Glutamatergic neuron (in vitro differentiated cells): ENCODE measurements around the gene SPATA17. TPM values are rescaled to one million over a fixed set of nuclear protein-coding genes. Genes with fewer than 3 reads are reported as not detected.

Experiments used
- DNase-seq: peaks from one replicate; pipeline ENCODE4 v3.0.0; 2022
- H3K27ac Mint-ChIP-seq: one replicate; pipeline ENCODE4 v1.8.0; 2020; ENCODE audit warnings: mild to moderate bottlenecking, mixed read lengths, inconsistent platforms; ENCODE audit not compliant: unreplicated experiment
- H3K27me3 Mint-ChIP-seq: one replicate; pipeline ENCODE4 v1.8.0; 2020; ENCODE audit warnings: mild to moderate bottlenecking, moderate library complexity, mixed read lengths, inconsistent platforms; ENCODE audit not compliant: unreplicated experiment
- H3K36me3 Mint-ChIP-seq: one replicate; pipeline ENCODE4 v1.8.0; 2020; ENCODE audit warnings: mild to moderate bottlenecking, mixed read lengths, inconsistent platforms; ENCODE audit not compliant: unreplicated experiment
- H3K4me1 Mint-ChIP-seq: one replicate; pipeline ENCODE4 v1.8.0; 2020; ENCODE audit warnings: mild to moderate bottlenecking, low read depth, mixed read lengths, inconsistent platforms; ENCODE audit not compliant: unreplicated experiment
- H3K4me3 Mint-ChIP-seq: one replicate; pipeline ENCODE4 v1.8.0; 2020; ENCODE audit warnings: mild to moderate bottlenecking, mixed read lengths, inconsistent platforms; ENCODE audit not compliant: unreplicated experiment
- H3K9me3 Mint-ChIP-seq: one replicate; pipeline ENCODE4 v1.8.0; 2020; ENCODE audit warnings: mild to moderate bottlenecking, moderate library complexity, mixed read lengths, inconsistent platforms; ENCODE audit not compliant: unreplicated experiment
- CTCF ChIP-seq: fragments of 200-600 bp; sonication (generic); IDR thresholded peaks from one replicate; pipeline ENCODE4 v1.5.0; 2021; ENCODE audit not compliant: partially characterized antibody, unreplicated experiment
- total RNA-seq: library from RNA; stranded (reverse); fragmentation: NEBNext Ultra II Directional; extraction: Animal tissue kit (Norgen Biotek cat#: 25700); gene quantifications from one replicate; pipeline ENCODE4 v1.2.1, GENCODE V29; 2021; ENCODE audit not compliant: unreplicated experiment

SPATA17 gene
- total RNA-seq, 1 donor from 2014 or later = 0.78 TPM

GRCh38 chr1:217721692-217722091 lies 90.5 kb downstream of the SPATA17 start:
- Mint-ChIP-seq H3K27ac (no peak overlapping the region), H3K9me3 (no peaks in the 10 kb centered on the region), H3K4me3 (no peak overlapping the region), H3K27me3 (no peaks in the 10 kb centered on the region), H3K4me1 (no peaks in the 10 kb centered on the region), H3K36me3 (no peaks in the 10 kb centered on the region)
- no peak for TF ChIP-seq CTCF
- no peak for DNase-seq

- no peaks in the 10 kb centered on the region for H3K36me3 Mint-ChIP-seq
- H3K4me3 Mint-ChIP-seq = no peak overlapping the region
- H3K27me3 Mint-ChIP-seq = no peaks in the 10 kb centered on the region
- H3K4me1 Mint-ChIP-seq = no peaks in the 10 kb centered on the region
- no peak overlapping the region for H3K27ac Mint-ChIP-seq
- H3K9me3 Mint-ChIP-seq = no peaks in the 10 kb centered on the region
- TF ChIP-seq CTCF = no peak
- no peak for DNase-seq
These were observed 103.8 kb downstream of the SPATA17 start for GRCh38 chr1:217734973-217735372.

- Mint-ChIP-seq H3K27me3 (no peaks in the 10 kb centered on the region), H3K27ac (no peak overlapping the region), H3K36me3 (no peaks in the 10 kb centered on the region), H3K4me1 (no peaks in the 10 kb centered on the region), H3K9me3 (no peaks in the 10 kb centered on the region), H3K4me3 (no peak overlapping the region)
- no peak for DNase-seq
- peak; percentile 89 for TF ChIP-seq CTCF
These were observed 116.1 kb downstream of the SPATA17 start for GRCh38 chr1:217747156-217747769.

GRCh38 chr1:217769768-217770167 lies 138.6 kb downstream of the SPATA17 start:
- no peaks in the 10 kb centered on the region for H3K27me3 Mint-ChIP-seq
- TF ChIP-seq CTCF = no peak
- no peaks in the 10 kb centered on the region for H3K9me3 Mint-ChIP-seq
- peaks cover 2% of the 10 kb centered on the region for H3K4me1 Mint-ChIP-seq
- no peaks in the 10 kb centered on the region for H3K36me3 Mint-ChIP-seq
- H3K4me3 Mint-ChIP-seq = no peak overlapping the region
- H3K27ac Mint-ChIP-seq = no peak overlapping the region
- DNase-seq = no peak

GRCh38 chr1:217770918-217771317 lies 139.8 kb downstream of the SPATA17 start:
- Mint-ChIP-seq H3K27me3 (no peaks in the 10 kb centered on the region), H3K27ac (no peak overlapping the region), H3K36me3 (no peaks in the 10 kb centered on the region), H3K4me3 (no peak overlapping the region), H3K9me3 (no peaks in the 10 kb centered on the region), H3K4me1 (peaks cover 2% of the 10 kb centered on the region)
- no peak for TF ChIP-seq CTCF
- peak; percentile 62 for DNase-seq
